ENCODE data around the gene CDH2. TPM values are rescaled to one million over a fixed set of nuclear protein-coding genes. Genes with fewer than 3 reads are reported as not detected.
"Not testable (repeated sequence)": the region's sequence is repeated elsewhere in the genome, so short reads cannot be mapped to it uniquely, and the experiment has no call there.

Gene CDH2
- total RNA-seq, 1 donor from 2014 or later, result 370 TPM

DNA sequence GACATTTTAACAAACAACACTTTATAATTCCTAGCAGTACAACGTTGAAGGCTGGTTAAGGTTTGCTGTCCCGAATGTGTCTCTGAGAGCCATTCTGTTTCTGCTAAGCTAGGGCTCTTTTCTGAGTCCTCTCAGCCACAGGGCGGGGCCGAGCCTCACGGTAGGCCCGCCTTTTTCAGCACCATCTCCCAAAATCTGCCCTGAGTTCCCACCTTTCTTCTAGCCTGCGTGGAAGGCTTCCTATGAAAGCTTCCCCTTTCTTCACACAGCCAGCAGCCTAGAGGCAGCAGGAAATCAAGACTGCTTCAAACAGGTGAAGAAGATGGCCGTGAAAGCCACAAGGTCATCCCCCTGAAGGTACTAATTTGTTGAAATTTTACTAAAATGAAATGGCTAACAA lies 255.5 kb downstream of the CDH2 start:
- H3K4me3 ChIP-seq, result no peak overlapping the region
- intact Hi-C loops (cut with micrococcal nuclease), result no loop called here
- H3K27ac ChIP-seq (replicated peaks), result no peak overlapping the region
- H3K27me3 ChIP-seq (ENCODE audit: low read depth), result no peaks in the 10 kb centered on the region
- TF ChIP-seq, protein P1, sequence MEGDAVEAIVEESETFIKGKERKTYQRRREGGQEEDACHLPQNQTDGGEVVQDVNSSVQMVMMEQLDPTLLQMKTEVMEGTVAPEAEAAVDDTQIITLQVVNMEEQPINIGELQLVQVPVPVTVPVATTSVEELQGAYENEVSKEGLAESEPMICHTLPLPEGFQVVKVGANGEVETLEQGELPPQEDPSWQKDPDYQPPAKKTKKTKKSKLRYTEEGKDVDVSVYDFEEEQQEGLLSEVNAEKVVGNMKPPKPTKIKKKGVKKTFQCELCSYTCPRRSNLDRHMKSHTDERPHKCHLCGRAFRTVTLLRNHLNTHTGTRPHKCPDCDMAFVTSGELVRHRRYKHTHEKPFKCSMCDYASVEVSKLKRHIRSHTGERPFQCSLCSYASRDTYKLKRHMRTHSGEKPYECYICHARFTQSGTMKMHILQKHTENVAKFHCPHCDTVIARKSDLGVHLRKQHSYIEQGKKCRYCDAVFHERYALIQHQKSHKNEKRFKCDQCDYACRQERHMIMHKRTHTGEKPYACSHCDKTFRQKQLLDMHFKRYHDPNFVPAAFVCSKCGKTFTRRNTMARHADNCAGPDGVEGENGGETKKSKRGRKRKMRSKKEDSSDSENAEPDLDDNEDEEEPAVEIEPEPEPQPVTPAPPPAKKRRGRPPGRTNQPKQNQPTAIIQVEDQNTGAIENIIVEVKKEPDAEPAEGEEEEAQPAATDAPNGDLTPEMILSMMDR (IDR thresholded peaks at IDR 0.05; ENCODE audit: borderline replicate concordance), result no peak
- DNase-seq, result no peak
- H3K36me3 ChIP-seq, result no peaks in the 10 kb centered on the region
- no peaks in the 10 kb centered on the region for H3K9me3 ChIP-seq (replicated peaks)
- H3K4me1 ChIP-seq, result no peaks in the 10 kb centered on the region

DNA sequence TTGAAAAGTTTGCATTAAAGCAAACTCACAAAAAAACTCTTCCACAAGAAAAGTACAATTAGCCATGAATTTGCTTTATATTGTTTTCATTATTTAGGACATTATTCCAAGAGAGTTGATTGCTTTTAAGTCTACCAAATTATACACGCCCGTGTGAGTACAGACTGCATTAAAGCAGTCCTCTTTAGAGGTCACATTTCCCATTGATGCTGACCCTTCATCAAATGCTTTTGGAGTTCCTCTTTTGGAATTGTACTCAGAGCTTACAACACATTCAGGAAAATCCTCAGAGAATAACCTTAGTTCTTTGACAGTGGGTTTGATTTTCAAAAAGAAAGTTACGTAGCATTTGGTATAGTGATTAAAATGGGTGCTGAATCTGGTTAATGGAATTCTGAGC lies 256.1 kb downstream of the CDH2 start:
- no peak overlapping the region for H3K4me3 ChIP-seq
- intact Hi-C loops (cut with micrococcal nuclease), result no loop called here

DNA sequence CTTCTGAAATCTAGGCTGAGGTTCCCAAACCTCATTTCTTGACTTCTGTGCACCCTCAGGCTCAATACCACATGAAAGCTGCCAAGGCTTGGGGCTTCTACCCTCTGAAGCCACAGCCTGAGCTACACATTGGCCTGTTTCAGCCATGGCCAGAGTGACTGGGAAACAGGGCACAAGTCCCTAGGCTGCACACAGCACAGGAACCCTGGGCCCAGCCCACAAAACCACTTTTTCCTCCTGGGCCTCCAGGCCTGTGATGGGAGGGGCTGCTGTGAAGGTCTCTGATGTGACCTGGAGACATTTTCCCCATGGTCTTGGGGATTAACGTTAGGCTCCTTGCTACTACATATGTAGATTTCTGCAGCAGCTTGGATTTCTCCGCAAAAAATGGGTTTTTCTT lies 270.7 kb downstream of the CDH2 start:
- H3K4me1 ChIP-seq; H3K36me3 ChIP-seq; H3K4me3 ChIP-seq; H3K27me3 ChIP-seq (ENCODE audit: low read depth); H3K27ac ChIP-seq (replicated peaks); intact Hi-C loops (cut with micrococcal nuclease); DNase-seq: not testable (repeated sequence)
- H3K9me3 ChIP-seq (replicated peaks), result peaks cover 39% of the 10 kb centered on the region

More for the DNA sequence above, 256.1 kb downstream of the CDH2 start:
- no peaks in the 10 kb centered on the region for H3K4me1 ChIP-seq
- no peaks in the 10 kb centered on the region for H3K9me3 ChIP-seq (replicated peaks)
- no peaks in the 10 kb centered on the region for H3K27me3 ChIP-seq (ENCODE audit: low read depth)
- DNase-seq, result no peak
- no peak overlapping the region for H3K27ac ChIP-seq (replicated peaks)
- TF ChIP-seq, protein P1 (IDR thresholded peaks at IDR 0.05; ENCODE audit: borderline replicate concordance), result no peak
- H3K36me3 ChIP-seq, result no peaks in the 10 kb centered on the region

DNA sequence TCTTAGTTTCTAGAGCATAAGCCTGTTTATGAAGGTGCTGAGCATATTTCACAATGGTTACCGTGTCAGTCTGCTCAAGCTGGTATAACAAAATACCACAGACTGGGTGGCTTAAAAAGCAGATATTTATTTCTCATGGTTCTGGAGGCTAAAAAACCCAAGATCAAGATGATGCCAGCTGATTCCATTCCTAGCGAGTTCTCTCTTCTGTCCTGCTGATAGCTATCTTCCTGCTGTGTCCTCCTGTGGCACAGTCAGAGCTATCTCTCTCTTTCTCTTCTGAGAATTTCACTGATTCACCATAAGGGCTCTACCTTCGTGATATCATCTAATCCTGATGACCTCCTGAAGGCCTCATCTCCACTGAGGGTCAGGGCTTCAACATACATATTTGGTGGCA lies 273.0 kb downstream of the CDH2 start:
- TF ChIP-seq, protein P1 (IDR thresholded peaks at IDR 0.05; ENCODE audit: borderline replicate concordance), result no peak

DNA sequence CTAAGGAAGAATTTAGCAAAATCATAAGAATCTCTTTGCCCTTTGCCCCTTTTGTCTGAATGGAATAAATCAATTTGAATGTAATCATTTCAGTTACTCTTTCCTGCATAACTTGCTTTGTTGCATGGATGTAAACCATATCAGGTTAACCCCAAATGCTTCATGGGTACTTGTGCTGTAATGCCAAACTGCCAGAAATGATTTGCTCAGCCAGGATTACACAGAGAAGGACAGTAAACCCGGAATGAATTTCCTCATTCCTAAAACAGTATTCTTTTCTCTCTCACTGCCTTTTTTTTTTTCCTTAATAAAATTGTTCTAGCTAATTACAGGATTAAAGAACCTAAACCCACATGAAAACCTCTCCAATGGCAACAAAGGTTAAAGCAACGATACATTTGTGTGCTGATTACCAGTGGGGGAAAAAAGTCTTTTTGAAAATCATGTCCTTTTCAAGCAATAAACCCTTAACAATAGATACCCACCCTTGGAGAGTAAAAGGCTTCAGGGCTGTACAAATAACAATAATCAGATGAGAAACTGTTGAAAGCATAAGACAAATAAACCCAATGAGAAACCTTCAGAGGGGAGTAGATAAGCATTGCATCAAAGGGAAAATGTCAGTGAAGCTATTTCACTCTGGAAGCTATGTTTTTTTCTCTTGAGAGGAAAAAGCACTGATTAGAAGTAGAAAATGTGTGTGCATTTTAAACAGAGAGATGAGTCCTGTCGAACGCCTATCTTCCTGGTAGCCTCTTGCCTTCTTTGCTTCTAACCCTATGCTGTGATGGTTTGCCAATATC lies 275.3 kb downstream of the CDH2 start:
- Histone ChIP-seq H3K36me3 (no peaks in the 10 kb centered on the region), H3K27ac (replicated peaks) (no peak overlapping the region), H3K4me1 (no peaks in the 10 kb centered on the region), H3K4me3 (no peak overlapping the region), H3K27me3 (ENCODE audit: low read depth) (no peaks in the 10 kb centered on the region), H3K9me3 (replicated peaks) (peaks cover 9% of the 10 kb centered on the region)
- no peak for DNase-seq
- intact Hi-C loops (cut with micrococcal nuclease), result no loop called here
- TF ChIP-seq, protein P1 (IDR thresholded peaks at IDR 0.05; ENCODE audit: borderline replicate concordance), result no peak

More for the DNA sequence above, 273.0 kb downstream of the CDH2 start:
- H3K4me1 ChIP-seq, result no peaks in the 10 kb centered on the region
- intact Hi-C loops (cut with micrococcal nuclease), result no loop called here
- no peak overlapping the region for H3K27ac ChIP-seq (replicated peaks)
- H3K27me3 ChIP-seq (ENCODE audit: low read depth), result no peaks in the 10 kb centered on the region
- no peak overlapping the region for H3K4me3 ChIP-seq
- H3K36me3 ChIP-seq, result no peaks in the 10 kb centered on the region
- H3K9me3 ChIP-seq (replicated peaks), result peaks cover 17% of the 10 kb centered on the region
- DNase-seq, result no peak
